HG03103 (cell line): ENCODE data around the gene UMODL1.

Experiments
- ATAC-seq: cut with Tn5 transposase; IDR thresholded peaks from one replicate; pipeline ENCODE4 v1.9.1; 2021; ENCODE audit warnings: low read depth; ENCODE audit not compliant: unreplicated experiment

Gene UMODL1

DNA sequence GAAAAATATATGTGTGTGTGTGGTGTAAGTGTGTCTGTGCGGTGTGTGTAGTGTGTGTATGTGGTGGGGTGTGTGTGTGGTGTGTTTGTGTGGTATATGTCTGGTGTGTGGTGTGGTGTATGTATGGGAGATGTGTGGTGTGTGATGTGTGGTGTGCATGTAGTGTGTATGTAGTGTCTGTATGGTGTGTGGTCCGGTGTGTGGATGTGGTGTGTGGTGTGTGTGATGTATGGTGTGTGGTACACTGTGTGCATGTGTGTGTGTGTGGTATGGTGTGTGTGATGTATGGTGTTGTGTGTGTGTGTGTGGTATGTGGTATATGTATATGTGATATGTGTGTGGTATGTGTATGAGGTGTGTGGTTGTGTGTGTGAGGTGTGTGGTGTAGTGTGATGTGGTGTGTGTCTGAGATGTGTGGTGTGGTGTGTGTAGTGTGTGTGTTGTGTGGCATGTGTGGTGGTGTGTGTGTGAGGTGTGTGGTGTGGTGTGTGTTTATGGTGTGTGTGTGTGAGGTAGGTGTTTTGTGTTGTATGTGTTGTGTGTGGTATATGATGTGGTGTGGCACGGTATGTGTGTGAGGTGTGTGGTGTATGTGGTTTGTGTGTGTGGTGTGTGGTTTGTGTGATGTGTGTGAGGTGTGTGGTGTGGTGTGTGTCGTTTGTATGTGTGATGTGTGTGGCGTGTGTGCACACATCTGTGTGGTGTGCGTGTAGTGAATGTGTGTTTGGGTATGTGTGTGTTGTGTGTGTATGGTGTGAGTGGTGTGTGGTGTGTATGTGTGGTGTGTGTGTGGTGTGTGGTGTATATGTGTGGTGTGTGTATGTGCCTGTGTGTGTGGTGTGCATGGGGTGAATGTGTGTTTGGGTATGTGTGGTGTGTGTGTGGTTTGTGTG is 112.5 kb downstream of the UMODL1 start:
- no peak for ATAC-seq

DNA sequence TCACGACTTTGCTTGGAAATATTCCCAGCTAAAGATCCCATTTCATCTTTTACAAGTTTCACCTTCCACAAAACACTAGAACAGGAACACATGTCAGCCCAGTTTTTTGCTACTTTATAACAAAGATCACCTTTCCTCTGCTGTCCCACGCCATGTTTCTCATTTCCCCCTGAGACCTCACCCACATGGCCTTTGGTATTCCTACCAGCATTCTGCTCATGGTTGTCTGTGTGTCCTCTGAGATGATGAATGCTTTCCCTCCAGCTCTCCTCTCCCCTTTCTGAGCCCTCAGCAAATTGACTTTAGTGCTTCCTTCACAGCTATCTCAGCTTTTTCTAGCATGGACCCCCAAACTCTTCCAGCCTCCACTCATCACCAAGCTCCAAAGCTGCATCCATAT is 115.5 kb downstream of the UMODL1 start:
- ATAC-seq = no peak

DNA sequence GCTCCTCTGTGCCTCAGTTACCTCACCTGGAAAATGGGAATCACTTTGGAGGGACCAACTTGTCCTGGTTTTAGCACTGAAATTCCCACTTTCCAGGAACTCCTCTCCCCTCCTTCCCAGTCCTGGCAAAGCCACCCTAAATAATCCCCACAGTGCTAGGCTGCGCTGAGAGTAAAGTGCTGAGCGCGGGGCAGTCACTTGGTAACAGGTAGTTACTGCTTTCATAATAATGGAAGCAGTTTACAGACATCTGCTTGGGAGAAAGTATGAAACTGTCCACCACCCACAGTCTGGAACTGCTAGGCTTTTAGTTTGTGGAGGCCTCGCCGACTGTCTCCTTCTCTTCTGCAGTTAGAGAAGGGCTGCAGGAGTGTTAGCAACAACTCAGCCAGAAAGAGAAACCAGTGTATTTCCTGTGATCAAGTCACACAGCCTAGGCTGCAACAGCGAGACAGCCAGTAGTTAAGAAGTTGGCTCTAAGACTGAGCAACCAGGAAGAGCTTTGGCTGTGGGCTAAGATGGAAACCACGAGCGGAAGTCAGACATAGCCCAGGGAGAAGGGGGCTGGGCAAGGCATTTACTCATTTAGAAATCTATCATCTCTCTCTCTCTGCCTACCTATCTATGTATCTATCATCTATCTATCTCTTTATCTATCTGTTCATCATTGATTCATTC is 117.0 kb downstream of the UMODL1 start:
- peak; percentile 97 for ATAC-seq

DNA sequence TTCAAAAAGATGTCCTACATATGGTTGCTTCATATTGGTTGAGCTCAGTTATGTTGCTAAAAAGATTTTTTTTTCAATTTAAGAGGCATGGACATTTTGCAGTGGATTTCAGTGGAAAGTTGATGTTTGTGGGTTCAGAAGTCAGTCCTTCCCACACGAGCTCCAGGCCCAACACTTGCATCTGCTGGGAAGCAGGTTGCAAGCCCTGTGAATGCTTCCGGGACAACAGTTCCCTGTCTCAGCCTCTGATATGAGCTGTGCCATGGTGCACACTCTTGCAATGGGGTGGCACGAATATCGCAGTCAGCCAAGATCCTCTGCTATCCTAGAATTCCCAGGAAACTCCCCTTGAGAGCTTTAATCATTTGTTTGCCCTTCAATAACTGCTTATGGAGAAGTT is 117.5 kb downstream of the UMODL1 start:
- ATAC-seq = no peak

DNA sequence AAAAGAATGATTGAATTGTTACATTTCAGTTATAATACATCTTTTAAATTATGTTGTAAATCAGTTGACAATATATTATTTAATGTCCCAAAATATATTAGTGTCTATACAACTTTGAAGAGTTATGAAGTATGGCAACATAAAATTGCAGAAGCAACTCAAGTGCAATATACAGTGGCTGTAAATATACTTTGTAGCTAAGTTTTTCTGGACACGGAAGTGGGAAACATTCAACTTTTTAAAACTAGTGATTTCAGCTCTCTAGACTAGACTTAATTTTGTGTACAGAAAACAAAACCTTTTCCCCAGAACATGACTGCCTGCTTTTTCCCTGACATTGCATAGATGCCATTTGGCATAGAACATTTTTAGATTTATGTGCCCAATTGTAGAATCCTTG is 118.3 kb downstream of the UMODL1 start:
- no peak for ATAC-seq

DNA sequence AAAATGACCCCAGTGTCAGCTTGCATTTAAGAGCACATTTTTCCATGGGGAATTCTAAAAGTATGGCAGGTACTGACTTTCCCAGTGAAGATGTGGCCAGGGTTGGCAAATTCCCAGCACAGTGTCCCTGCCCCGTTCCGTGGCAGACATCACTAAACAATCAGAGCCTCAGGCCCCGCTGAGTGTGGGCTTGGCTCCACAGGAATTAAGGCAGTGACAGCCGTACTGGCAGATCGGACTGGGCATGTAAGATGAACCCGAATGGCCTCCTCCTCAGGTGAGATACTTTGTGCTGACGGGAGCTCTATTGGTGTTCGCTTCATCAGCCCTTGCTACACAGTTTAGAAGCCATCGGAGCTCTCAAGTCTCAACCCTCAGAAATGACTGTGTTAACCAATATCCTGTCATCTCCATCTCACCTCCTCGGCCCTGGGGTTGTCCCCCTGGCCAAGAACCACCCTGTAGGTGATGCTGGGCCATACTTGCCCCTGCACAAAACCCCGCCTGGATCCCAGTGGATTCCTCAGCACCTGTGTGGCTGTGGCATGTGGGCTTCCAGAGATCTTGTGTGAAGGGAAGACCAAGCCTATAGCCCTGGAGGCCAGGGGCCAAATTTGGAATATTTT is 118.9 kb downstream of the UMODL1 start:
- no peak for ATAC-seq

DNA sequence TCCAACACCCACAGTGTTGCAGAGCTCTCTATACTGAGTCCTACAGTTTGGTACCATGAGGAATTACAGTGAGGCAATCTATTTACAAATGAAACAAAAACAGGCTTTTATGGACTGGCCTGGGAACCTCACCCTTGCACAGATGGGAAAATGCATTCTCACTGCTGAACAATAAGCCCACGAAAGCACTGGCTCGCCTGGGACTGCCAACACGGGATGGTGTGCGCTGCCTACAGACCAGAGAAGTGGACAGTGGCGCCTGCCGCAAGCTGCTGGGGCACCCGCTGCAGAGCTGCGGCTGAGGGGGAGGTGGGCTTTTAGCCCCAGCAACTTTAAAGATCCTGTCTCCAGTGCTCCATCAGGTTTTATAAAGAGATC is 119.4 kb downstream of the UMODL1 start:
- no peak for ATAC-seq

DNA sequence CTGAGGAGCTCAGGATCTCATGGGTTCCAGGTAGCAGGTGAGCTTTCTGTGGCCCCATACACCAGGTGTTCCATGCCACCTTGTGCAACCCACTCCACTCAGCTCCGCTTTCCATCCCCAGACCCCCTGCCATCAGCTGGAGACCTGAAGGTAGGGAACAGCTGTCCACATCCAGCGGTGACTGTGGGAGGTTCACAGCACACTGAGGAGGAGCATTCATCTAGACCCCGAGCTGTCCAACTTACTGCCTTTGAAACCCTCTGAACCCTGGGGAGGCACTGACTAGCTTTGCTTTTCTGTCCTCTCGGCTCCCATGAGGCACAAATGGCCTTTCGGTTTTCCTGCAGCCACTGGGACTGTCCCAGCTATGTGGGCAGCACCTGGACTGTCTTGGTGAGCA is 119.9 kb downstream of the UMODL1 start:
- ATAC-seq = no peak

DNA sequence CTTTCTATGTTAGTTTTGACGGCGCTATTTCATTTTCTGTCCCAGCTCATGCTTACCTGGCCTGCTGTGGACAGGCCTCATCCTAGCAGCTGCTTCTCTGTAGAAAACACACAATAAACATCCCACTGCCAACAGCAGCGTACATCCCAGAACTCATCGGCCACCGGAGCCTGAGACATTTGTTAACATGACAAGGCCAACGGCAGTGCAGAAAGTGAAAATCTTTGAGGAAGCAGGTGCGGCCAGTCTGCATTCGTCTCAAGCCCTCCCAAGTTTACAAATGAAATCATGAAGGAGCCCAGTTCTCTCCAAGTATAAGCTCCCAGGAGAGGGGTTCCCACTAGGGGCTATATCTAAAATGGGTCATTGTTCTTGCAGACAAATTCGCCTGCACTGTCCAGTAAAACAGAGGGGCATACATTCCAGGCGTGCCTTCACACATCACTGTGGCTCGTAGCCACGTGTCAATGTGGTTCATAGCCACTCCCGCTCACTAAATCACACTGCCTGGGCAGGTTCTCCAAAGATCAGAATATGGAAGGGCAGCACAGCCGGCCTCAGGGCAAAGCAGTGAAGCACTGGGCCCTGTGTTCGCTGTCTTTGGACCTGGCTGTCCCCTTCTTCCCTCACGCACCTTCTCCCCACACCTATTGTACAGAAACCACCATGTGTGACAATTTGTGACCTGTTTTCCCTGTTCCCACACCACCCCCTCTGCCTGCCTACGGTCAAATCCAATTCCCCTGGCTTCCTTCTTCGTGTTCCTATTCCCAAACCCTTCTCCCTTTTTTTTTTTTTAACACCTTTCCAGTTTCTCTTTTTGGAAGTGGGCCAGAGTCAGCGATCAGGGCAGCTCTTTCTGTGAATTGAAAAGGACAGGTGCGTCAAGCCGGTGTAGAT is 120.8 kb downstream of the UMODL1 start:
- no peak for ATAC-seq
